Neutrophil (primary cell): ENCODE data around the gene HERPUD1.

ENCODE experiments used
- H3K27ac ChIP-seq: fragments of 200-600 bp; sonication (generic); 2 replicates; pipeline ENCODE4 v1.5.1; 2016; ENCODE audit warnings: mild to moderate bottlenecking, moderate library complexity
- H3K27me3 ChIP-seq: fragments of 200-600 bp; sonication (generic); 2 replicates; pipeline ENCODE4 v1.6.0; 2016; ENCODE audit warnings: mild to moderate bottlenecking
- H3K36me3 ChIP-seq: fragments of 200-600 bp; sonication (generic); 2 replicates; pipeline ENCODE4 v1.5.1; 2017
- H3K4me1 ChIP-seq, 2 experiments: fragments of 200-600 bp in 1 of 2; sonication (generic) in 1 of 2; 1 replicate in 1 of 2; 2 replicates in 1 of 2; pipeline versions ENCODE4 v1.5.1 to v1.6.1; 2013 to 2016; ENCODE audit warnings: low read depth in 1 of 2, low read length in 1 of 2, mild to moderate bottlenecking in 1 of 2, moderate library complexity in 1 of 2; ENCODE audit not compliant: control insufficient read depth in 1 of 2, insufficient read depth in 1 of 2
- H3K4me3 ChIP-seq, 2 experiments: fragments of 200-600 bp in 1 of 2; sonication (generic) in 1 of 2; 1 replicate in 1 of 2; 2 replicates in 1 of 2; pipeline ENCODE4 v1.5.1; 2013 to 2016; ENCODE audit warnings: low read depth in 1 of 2, low read length in 1 of 2, mild to moderate bottlenecking in 1 of 2, moderate library complexity in 1 of 2
- H3K9me3 ChIP-seq: fragments of 200-600 bp; sonication (generic); 2 replicates; pipeline ENCODE4 v1.5.1; 2016
- CTCF ChIP-seq: fragments of 200-600 bp; sonication (generic); IDR thresholded peaks from 2 replicates; pipeline ENCODE4 v1.5.1; 2016; ENCODE audit warnings: antibody characterized with exemption

HERPUD1 gene

GRCh38 chr16:56916571-56917403 is 15.2 kb upstream of the HERPUD1 start:
- TF ChIP-seq CTCF = no peak
- H3K27me3 ChIP-seq = peaks cover 33% of the 10 kb centered on the region
- no peaks in the 10 kb centered on the region for H3K9me3 ChIP-seq
- H3K36me3 ChIP-seq = no peaks in the 10 kb centered on the region
- peaks cover 12 to 25% of the 10 kb centered on the region in 2 experiments for H3K4me1 ChIP-seq
- H3K4me3 ChIP-seq = no peak overlapping the region
- H3K27ac ChIP-seq = peak overlapping the region; percentile 76

GRCh38 chr16:56918467-56919012 is 13.4 kb upstream of the HERPUD1 start:
- Histone ChIP-seq H3K27me3 (peaks cover 37% of the 10 kb centered on the region), H3K4me3 (no peak overlapping the region), H3K4me1 (peaks cover 4 to 13% of the 10 kb centered on the region in 2 experiments), H3K36me3 (no peaks in the 10 kb centered on the region), H3K9me3 (no peaks in the 10 kb centered on the region), H3K27ac (no peak overlapping the region)
- no peak for TF ChIP-seq CTCF

GRCh38 chr16:56919099-56919800 is 12.7 kb upstream of the HERPUD1 start:
- Histone ChIP-seq H3K9me3 (no peaks in the 10 kb centered on the region), H3K27me3 (peaks cover 44% of the 10 kb centered on the region), H3K27ac (no peak overlapping the region), H3K36me3 (no peaks in the 10 kb centered on the region), H3K4me1 (peaks cover 4 to 13% of the 10 kb centered on the region in 2 experiments), H3K4me3 (no peak overlapping the region)
- no peak for TF ChIP-seq CTCF

- peaks cover 4 to 10% of the 10 kb centered on the region in 2 experiments for H3K4me1 ChIP-seq
- H3K4me3 ChIP-seq = no peak overlapping the region
- no peak for TF ChIP-seq CTCF
- no peak overlapping the region for H3K27ac ChIP-seq
- peaks cover 61% of the 10 kb centered on the region for H3K27me3 ChIP-seq
- no peaks in the 10 kb centered on the region for H3K9me3 ChIP-seq
- no peaks in the 10 kb centered on the region for H3K36me3 ChIP-seq
These were observed 10.4 kb upstream of the HERPUD1 start for GRCh38 chr16:56921571-56921970.

GRCh38 chr16:56923481-56924091 is 8.4 kb upstream of the HERPUD1 start:
- H3K4me3 ChIP-seq = no peak overlapping the region
- no peaks in the 10 kb centered on the region for H3K9me3 ChIP-seq
- H3K27ac ChIP-seq = no peak overlapping the region
- no peak for TF ChIP-seq CTCF
- H3K27me3 ChIP-seq = peaks cover 49% of the 10 kb centered on the region
- no peaks in the 10 kb centered on the region for H3K36me3 ChIP-seq
- H3K4me1 ChIP-seq = no peaks in the 10 kb centered on the region
